HG02610 (cell line): ENCODE data around the gene UGT3A1.
"Not testable (repeated sequence)": the region's sequence is repeated elsewhere in the genome, so short reads cannot be mapped to it uniquely, and the experiment has no call there.

Experiments
- ATAC-seq: cut with Tn5 transposase; IDR thresholded peaks from one replicate; pipeline ENCODE4 v1.9.1; 2021; ENCODE audit warnings: mild to moderate bottlenecking, moderate library complexity; ENCODE audit not compliant: unreplicated experiment

UGT3A1 gene

DNA sequence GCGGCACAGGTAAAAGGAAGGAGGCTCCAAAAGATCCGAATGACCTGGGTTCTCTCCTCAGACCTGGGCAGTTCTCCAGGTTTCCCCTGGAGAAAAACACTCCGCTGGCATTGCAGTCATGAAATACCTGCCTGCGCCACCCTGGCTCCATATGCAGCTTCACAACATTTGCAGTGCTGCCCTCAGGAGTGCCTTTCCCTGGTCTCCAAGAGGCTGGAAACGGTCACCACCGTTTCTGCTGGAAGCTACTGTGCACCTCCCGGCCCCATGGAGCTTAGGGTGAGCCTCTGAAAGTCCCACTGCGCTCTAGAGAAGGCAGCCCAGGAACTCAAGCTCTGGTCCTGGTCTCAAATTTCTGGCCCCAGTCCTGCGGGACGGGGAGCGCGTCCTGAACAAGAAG lies 670 bp downstream of the UGT3A1 start:
- no peak for ATAC-seq

DNA sequence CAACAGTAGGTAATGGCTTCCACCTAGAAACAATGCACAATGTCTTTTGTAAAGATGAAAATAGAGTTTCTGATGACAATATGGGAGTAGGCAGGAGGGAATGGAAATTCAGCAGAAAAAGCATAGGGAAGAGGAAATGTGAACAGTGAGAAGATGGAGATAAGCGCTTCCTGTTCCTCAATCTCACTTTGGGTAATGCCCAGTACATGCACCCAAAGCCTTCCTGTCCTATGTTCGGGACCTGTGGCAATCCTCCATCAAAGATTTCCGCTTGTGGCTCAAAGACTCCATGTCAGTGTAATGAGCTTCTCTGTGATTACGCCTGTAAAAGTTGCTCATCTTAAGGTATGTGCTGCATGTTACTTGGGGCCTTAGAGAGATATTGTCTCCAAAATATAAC lies 2.7 kb downstream of the UGT3A1 start:
- ATAC-seq: no peak

GRCh38 chr5:35987776-35988175 lies 3.4 kb downstream of the UGT3A1 start:
- no peak for ATAC-seq

DNA sequence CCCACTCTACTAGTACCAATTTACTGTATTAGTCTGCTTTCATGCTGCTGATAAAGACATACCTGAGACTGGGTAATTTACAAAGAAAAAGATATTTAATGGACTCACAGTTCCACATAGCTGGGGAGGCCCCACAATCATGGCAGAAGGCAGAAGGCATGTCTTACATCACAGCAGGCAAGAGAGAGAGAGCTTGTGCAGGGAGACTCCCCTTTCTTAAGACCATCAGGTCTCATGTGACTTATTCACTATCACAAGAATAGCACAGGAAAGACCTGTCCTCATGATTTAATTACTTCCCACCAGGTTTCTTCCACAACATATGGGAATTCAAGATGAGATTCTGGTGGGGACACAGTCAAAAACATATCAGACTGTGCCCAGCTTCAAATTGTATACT lies 11.5 kb downstream of the UGT3A1 start:
- ATAC-seq: no peak

DNA sequence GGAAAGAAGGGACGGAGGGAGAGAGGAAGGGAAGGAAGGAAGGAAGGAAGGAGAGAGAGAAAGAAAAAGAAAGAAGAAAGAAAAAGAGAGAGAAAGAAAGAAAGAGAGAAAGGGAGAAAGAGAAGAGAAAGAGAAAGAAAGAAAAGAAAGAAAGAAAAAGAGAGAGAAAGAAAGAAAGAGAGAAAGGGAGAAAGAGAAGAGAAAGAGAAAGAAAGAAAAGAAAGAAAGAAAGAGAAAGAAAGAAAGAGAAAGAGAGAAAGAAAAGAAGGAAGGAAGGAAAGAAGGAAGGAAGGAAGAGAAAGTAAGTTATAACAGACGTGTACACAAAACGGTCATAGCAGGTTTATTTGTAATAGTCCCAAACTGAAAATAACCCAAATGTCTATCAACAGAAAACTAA lies 14.3 kb downstream of the UGT3A1 start:
- ATAC-seq: not testable (repeated sequence)

GRCh38 chr5:35974570-35974969 lies 16.6 kb downstream of the UGT3A1 start:
- no peak for ATAC-seq

DNA sequence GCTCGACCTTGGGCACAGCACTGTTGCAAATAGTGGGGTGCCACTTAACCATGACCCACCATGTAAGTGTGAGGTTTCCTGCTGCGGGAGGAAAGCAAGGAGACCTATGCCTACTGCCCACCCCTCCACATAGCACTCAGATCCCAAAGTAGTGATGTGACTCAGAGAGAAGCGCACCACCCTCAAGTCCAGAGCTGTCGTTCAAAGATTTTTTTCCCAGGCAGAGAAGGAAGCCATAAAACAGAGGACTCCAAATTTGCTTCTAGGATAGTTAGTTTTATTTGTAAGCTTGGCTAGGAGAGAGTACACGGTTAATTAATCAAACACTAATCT lies 19.3 kb downstream of the UGT3A1 start:
- ATAC-seq: no peak

DNA sequence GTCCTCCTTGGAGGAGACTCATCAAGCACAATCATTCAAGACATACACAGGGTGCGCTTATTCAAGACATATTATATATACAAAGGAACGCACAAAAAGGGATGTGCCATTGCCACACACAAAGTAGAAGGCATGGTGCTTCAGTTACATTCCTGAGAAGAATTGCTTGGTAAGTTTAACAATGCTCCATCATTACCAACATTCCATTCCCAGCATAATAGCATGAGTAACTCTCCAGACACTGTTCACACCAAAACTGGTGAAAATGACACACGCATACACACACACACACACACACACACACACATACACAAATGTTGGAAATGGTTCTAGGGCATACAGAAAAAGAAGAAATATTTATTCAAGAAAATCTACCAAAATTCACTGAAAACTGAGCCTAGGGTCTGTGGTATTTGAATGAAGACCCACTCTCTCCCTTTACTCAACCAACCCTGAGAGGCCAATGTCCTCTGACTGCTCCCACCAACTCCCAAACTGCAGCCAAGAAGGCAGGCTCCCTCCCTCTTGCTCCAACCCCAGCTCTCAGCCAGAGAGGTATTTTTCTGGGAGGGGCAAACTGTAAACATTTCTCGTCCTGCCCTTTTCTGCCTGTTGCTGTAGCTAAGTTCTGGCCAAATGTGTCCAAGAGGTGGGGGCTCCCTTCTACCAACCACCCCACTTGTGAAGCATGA lies 19.9 kb downstream of the UGT3A1 start:
- ATAC-seq: no peak

DNA sequence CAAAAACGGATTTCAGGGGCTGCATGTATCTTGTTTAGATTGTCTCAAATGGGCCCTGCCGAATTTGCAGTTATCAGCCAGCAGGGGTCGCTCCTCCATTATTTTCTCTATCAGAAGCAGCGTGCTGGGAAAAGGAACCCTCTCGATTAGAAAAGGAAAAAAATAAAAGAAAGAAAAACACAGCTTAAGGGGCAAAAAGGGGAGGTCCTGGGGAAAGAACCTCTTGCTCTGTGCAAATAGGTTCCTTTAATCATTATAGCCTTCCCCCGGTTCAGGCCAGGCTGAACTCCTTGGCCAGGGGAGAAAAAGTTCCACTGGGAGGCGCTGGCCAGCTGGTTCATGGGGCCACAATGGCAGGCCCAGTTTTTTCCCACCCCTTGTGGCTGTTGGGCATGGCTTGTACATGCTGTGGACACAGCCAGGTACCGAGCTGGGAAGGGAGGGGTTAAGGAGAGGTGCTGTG lies 27.8 kb downstream of the UGT3A1 start:
- ATAC-seq: no peak

DNA sequence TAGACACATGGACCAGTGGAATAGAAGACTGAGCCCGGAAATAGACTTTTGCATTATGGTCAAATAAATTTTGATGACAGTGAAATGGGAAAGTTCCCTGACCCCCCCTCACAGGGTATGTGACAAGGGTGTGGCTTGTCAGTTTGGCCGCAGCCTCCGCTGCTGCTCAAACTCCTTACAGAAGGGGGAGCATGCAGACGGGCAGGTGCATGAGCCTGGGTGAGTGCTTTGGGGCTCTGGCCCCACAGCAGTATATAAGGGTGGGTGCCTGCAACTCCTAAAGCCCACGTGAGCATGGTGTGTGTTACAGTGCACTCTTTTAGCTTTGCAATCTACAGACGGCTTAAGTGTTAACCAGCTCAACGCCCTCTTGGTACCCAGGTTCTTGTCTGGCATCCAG lies 30.9 kb downstream of the UGT3A1 start:
- no peak for ATAC-seq

DNA sequence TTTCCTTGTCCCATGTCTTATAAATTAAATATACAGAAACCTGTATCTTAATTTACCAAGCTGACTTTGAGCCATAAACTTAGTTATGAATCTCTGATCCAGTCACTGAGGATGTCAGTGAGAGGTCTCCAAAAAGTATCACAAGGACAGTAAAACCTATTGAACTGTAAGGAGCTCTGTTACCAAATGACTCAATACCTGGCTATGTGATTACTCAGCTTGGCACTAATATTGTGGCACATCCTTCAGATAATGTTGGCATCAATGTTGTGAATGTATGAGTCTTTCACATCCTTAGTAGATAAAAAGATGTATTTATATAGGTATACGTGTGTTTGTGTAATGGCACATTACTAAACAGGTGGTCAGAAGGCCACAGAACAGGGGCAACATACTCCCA lies 34.8 kb downstream of the UGT3A1 start:
- no peak for ATAC-seq

DNA sequence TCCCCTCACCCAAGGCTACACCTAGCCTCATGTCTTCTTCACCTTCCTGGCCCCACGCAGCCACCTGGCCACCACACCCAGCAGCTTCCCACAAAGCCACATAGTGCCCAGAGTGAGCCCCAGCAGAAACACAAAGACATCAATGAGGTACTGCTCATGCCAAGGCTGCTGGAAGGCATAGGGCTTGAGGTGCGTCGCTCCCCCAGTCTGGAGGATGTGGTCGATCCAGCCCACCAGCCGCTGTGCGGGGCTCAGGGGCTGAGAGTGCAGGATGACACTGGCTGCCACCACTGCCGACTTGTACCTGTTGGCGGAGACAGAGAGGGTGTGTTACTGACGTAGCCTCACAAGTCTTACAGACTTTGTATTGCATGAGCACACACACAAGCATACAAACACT lies 37.0 kb downstream of the UGT3A1 start:
- no peak for ATAC-seq

DNA sequence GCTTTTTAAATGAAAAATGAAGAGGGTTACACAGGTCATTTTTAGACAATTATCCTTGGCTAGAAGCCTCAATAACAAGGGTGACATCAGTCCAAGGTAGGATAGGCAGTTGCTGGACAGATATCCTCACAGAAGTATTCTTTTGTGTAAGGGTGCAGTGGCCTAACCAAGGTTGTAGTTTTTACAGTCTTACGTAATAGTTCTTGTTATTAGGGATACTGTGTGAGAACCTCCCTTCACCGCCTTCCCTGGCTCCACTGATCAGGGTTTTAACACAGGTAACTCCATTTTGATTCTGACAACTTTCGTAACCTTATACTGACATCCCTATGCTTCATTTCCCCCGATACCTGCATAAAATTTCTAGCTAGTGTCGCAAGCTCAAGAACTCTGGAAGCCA lies 44.1 kb downstream of the UGT3A1 start:
- ATAC-seq: no peak

DNA sequence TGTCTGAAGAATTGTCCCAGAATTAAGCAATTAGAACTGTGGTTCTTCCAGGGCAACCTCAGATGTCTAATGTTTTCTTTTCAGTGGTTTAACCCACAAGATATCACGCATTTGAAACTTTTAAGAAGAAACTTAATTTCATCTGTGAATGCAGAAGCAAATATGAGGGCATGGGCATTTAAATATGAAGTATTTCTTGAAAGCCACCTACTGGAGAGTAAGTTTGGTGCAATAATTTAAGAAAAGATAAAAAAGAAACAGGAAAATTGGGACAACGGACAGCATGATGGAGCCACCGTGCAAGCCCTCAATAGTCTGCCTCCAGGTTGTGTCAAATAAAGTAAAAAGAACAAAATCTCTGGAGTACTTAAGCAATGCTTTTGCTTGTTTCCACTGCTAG lies 51.6 kb downstream of the UGT3A1 start:
- ATAC-seq: no peak

DNA sequence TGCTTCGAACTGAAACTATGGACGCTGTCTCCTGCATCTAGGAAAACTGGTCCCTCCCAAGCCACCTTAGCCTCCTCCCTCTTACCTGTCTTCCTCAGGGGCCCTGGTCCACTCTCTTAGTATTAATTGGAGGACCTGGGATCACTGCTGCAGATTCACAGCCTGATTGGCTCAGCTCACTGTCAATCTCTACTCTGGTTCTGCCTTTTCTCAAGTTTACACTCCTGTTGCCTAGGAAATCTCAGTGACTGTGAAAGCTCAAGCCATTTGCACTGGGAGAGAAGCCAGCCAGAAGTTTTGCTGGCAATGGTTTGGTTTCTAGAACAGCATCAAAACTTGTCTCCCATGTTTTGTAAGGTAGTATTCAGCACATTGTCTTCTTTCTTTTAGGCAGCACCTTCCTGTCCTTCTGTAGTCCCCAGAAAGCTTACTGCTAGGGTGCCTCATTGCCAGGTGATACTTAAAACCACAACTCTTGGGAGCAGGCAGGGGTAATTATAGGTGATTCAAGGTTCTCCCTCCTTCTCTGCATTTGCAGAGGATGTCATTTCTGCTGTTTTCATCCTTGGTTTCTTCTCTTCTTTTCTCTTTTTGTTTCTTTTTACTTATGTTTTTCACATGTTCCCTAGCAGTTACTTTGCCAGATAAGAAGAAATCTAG lies 52.5 kb downstream of the UGT3A1 start, which contains the start of gene CAPSL:
Gene CAPSL, minus strand, starts transcription at position 55 of the 660 bp plus-strand sequence. CDS start 17,502 bp downstream, outside the sequence.
- no peak for ATAC-seq

DNA sequence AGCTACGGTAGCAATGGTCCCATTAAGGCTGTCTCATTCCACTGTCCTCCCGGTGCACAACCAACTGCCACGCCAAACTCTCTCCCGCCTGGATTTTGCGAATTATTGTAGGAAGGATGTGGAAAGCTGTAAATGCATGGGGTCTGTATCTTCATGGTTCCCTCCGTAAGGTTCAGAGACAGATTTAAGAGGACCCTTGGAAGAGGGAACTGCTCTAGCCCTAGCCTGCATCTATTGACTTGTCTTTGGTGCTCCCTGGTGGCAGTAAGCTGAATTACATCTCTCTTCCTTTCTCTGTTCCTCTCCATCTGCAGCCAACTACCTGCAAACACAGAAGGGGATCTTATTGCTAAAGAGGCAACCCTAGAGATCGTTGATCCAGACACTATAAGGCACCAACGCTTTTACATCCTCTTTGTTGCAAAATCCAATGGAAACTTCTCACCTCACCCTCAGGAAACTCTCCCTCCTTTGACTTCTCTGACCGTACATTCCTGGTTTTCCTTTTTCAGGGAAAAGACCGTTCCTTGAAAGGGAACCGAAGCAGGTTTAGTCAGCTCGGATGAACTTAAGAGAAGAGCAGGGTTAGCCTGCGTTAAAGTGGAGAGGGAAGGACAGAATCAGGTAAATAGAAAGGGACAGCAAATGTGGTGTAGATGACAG lies 64.7 kb downstream of the UGT3A1 start:
- peak; percentile 59 for ATAC-seq

- peak; percentile 77 for ATAC-seq
Measured at GRCh38 chr5:35924950-35925722, 66.1 kb downstream of the UGT3A1 start.

DNA sequence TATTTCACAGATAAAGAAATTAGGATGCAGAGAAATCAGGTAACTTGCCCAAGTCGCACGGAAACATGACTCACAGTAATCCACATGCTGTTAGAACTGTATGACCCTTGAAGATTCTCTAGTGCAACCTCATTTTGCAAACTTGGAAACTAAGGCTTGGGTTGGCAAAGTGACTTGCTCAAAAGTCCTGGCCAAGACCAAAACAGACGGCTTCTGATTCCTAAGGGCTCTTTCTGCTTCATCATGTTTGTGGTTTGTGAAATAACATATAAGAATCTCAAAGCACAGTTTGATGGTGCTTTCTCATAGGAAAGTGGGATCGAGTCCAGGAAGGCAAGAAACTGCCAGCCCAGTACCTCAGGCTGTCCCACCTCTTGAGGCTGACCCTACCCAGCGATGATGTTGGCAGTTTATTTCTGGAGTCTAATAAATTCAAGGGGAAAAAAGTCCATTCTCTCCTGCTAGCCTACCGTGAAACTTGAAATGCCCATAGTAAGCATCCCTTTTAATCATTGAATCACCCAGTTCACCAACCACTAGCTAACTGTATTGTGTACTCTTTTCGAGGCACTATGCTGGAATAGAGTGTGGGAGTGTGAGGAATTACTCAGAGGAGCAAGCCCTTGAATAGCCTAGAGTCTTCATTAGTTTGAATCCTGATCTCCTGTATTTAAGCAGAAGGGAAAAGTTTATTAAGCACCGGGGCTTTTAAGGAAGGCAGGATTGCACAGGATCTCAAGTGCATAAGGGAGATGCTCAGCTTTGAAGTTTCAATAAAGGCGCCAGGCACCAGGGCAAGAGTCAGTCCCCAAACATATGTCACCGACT lies 66.9 kb downstream of the UGT3A1 start:
- ATAC-seq: no peak

DNA sequence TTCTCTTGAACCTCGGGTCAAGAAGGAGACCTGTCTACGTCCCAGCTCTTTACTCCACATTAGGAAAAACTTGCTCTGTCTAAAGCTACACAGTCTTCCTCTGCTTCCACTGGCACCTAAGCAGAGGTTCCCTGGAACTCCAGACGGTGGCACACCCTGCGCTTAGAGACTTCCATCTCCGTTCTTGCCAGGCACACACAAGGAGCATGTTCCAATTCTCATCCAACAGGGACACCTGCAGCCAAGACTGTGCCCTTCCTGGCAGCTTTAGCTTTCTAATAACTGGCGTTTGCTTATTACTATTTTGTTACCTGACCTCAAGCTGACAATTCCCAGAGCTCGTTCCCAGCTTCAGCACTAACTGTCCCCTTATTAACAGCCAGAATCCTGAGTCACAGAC lies 68.7 kb downstream of the UGT3A1 start:
- ATAC-seq: no peak

DNA sequence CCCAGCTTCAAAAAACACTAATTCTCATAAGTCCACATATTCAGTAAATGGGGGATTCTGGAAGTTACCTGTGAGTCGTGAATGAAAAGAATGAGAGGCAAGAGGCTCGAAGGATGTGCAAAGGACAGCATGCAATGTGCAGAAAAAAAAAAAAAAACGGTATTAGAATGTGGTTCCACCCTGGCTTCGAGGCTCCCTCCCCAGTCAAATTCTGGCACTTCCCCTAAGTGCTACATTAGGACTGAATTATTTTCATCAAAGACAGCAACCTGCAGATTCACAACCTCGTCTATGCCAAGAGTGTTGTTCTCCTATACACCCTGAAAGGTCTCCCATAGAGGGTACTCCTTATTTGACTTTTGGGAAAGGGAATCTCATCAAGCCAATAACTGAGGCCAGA lies 69.3 kb downstream of the UGT3A1 start:
- ATAC-seq: no peak

DNA sequence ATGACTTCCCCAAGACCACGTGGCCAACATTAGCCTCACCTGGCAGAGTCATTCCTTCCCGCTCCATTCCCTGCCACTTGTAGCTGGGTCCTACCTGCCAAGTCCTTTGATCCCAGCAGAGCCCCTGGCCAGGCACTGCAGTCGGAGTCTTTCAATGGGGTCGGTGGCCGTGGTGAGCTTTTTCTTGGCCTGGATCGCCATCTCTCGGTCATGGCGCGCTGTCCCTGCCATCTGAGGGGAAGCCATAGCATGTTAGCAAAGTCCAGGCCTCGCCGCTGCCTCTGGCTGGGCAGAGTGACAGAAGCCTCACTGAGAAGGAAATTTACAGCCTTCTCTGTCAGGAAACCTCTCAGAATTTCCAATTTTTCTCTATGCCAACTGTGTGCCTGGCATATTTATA lies 70.3 kb downstream of the UGT3A1 start:
- no peak for ATAC-seq
